ENCODE data around the gene RBMS3.

DNA sequence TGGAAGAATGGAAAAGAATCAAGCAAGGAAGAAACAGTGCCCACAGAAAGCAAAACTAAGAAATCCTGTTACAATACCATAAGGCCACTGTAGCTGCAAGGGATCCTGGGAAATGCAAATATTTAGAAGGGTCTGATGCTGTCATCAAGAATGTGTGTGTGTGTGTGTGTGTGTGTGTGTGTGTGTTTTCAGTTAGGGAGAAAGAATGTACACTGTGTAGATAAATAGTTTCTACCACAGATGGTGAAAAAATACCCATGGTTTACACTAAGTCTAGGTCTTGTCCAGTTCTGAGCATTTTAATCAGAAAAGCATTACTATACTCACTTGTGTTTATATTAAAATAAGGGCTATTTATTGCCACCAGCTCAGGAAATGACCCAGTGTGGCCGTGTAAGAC, 355.0 kb downstream of the RBMS3 start:
- TF ChIP-seq CTCF (conservative IDR thresholded peaks at IDR 0.05; ENCODE audit: low read depth, low read length) (no peak), EZH2 (IDR thresholded peaks at IDR 0.05; ENCODE audit: borderline replicate concordance, low read depth, low read length, poor library complexity, severe bottlenecking) (no peak)

Measured in A673 (cell line).